GM13976 (cell line): ENCODE data around the gene RAD51D.

ENCODE experiments used
- DNase-seq: peaks from one replicate; pipeline ENCODE4 v3.0.0; 2012; ENCODE audit warnings: low spot score
- in situ Hi-C: fragments of 300-500 bp; cut with MboI; formaldehyde crosslinking; loops from one replicate; pipeline ENCODE4 v1.12.0; 2022; ENCODE audit warnings: low sequenced_read_pairs, mixed read lengths, inconsistent platforms; ENCODE audit not compliant: unreplicated experiment
- TF ChIP-seq, protein P1 (sequence below): IDR thresholded peaks from 2 replicates; pipeline ENCODE4 v1.5.1; 2012; ENCODE audit warnings: borderline replicate concordance, mild to moderate bottlenecking; ENCODE audit not compliant: insufficient read depth; ENCODE audit errors: extremely low read depth, missing control alignments, control extremely low read depth

Gene RAD51D

DNA sequence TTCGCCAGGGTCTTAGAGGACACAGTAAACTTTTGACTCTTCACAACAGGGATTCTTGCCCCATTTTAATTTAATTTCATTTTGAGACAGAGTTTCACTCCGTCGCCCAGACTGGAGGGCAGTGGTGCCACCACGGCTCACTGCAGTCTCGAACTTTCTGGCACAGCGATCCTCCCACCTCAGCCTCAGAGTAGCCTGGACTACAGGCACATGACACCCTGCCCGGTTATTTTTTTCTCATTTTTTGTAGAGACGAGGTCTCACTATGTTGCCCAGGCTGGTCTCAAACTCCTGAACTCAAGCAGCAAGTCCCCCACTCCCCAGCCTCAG is 22.8 kb upstream of the RAD51D start:
- no peak for DNase-seq
- in situ Hi-C loops = no loop called here
- TF ChIP-seq, protein P1, sequence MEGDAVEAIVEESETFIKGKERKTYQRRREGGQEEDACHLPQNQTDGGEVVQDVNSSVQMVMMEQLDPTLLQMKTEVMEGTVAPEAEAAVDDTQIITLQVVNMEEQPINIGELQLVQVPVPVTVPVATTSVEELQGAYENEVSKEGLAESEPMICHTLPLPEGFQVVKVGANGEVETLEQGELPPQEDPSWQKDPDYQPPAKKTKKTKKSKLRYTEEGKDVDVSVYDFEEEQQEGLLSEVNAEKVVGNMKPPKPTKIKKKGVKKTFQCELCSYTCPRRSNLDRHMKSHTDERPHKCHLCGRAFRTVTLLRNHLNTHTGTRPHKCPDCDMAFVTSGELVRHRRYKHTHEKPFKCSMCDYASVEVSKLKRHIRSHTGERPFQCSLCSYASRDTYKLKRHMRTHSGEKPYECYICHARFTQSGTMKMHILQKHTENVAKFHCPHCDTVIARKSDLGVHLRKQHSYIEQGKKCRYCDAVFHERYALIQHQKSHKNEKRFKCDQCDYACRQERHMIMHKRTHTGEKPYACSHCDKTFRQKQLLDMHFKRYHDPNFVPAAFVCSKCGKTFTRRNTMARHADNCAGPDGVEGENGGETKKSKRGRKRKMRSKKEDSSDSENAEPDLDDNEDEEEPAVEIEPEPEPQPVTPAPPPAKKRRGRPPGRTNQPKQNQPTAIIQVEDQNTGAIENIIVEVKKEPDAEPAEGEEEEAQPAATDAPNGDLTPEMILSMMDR = no peak

DNA sequence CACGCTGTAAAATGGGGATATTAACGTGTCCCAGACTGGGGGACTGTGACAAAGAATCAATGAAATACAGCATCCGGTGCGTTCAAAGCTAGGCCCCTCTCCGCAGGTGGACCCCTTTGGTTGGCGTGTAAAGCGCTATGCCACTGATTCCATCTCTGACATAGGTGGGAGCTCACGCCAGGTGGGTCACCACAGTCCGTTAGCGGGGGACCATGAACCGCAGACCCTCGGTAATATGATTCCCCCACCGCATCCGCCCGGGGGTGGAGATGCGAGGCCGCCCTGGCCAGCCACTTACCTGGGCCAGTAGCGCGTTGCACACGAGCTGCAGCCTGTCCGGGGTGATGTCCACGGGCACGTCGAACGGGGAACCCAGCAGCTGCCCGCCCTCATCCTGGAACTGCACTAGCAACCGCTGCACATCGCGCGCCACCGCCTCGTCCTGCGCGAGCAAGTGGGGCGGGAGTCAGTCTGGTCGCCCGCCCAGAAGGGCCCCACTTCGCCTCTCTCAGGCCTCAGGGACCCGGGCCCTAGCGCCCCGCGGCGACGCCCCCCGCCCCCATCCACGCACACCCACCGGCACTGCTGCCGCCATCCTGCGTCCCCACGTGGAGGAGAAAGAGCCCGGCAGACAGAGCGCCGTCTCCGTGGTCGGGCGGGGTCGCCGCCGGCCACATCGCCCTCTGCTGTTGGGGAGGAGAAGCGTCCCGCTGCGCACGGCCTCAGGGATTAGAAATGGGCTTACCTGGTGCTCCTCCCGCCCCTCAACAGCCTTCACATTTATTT is 22.2 kb upstream of the RAD51D start, which contains the start of gene NLE1:
TSS of gene NLE1 (minus strand) at position 623 of the 786 bp plus-strand sequence. CDS start at position 595, 28 bp downstream.
- in situ Hi-C loops = no loop called here

DNA sequence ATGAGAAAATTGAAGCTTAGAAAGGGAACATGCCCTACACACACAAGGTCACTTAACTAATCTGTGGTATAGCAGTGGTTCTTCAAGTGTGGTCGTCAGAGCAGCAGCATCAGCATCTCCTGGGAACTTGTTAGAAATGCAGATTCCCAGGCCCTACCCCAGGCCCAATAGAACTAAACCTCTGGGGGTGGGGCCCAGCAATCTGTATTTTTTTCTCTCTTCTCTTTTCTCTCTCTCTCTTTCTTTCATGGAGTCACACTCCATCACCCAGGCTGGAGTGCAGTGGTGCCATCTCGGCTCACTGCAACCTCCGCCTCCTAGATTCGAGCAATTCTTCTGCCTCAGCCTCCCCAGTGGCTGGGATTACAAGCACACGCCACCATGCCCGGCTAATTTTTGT is 18.6 kb upstream of the RAD51D start:
- no peak for DNase-seq
- TF ChIP-seq, protein P1 = no peak
- in situ Hi-C loops = no loop called here

More for the DNA sequence above, 22.2 kb upstream of the RAD51D start, which contains the start of gene NLE1:
- DNase-seq = peak; percentile 95
- TF ChIP-seq, protein P1 = peak; percentile 99

DNA sequence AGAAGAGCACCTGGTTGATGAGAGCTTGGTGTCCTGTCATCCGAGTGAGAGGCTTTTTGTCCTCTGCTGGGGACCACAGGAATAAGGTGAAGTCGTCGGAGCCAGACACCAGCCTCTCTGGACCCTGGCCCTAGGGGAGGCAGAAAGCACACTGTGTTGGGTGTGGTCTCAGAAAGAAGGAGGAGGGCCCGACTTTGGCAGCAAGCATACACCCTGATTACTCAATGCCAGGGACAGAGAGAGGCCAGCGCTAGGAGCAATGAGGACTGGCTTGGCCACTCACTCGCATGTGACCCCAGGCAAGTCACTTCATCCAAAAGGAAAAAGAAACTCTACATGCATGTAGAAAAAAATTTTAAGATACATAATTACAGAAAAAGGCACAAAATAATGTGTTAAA is 15.7 kb upstream of the RAD51D start:
- DNase-seq = no peak
- TF ChIP-seq, protein P1 = no peak
- in situ Hi-C loops = no loop called here

DNA sequence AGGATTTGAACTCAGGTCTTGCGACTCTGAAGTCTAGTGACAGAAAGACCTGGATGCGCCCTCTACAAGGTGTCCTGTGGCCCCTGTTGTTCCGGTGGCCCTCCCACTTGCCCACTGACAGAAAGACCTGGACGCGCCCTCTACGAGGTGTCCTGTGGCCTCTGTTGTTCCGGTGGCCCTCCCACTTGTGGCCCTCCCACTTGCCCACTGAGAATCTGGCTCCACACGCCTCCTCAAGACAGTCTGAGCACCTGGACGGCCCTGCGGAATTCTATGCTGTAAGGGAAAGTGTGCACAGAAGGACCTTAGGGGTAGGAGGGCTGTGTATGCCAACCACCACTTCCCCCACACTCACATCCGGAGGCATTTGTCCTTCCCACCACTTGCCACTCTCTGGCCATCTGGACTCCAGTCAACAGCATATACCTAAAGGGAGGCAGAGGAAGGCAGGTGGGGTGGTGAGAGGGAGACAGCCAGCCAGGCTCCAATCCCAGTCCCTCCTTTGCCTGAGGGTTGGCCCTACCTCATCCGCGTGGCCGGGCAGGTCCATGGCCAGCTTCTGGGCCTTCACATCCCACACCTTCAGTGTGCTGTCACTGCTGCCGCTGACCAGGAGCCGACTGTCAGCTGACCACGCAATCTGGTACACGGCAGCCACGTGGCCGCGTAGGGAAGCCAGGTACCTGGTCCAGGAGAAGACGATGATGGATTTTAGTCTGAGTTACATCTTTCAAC is 13.3 kb upstream of the RAD51D start:
- no peak for DNase-seq
- TF ChIP-seq, protein P1 = no peak
- in situ Hi-C loops = no loop called here

DNA sequence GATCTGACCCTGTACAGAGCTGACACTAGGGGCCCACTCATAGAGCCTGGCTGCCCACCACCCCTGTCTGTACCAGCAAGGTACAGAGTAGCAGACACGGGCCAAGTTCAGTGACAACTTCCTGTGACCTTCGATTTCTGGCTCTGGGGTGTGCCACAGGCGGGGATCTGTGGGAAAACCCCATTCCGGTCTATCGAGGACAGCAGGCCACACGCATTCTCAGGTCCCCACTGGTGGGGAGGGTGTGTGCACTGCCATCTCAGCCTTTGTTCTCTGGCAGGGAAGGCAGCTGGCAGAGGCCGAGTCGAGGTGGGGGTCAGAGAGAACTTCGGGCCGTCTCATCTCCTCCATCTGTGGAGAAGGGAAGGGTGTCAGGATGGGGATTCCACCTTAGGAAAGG is 12.4 kb upstream of the RAD51D start:
- no peak for DNase-seq
- in situ Hi-C loops = no loop called here
- TF ChIP-seq, protein P1 = no peak
